T-helper 2 cell treated with Interferon-gamma antibody and Interleukin-4, amounts not matched to agents 100 ng/mL and 5 ng/mL, for 36 hours (primary cell): ENCODE measurements around the gene WDHD1. TPM values are rescaled to one million over a fixed set of nuclear protein-coding genes. Genes with fewer than 3 reads are reported as not detected.
"Not testable (repeated sequence)": the region's sequence is repeated elsewhere in the genome, so short reads cannot be mapped to it uniquely, and the experiment has no call there.

Experiments used
- intact Hi-C: fragments of 100-400 bp; cut with micrococcal nuclease; formaldehyde crosslinking; loops from one replicate; pipeline ENCODE4 v1.15.1; 2023
- total RNA-seq: library from RNA; stranded (reverse); gene quantifications from 2 replicates; pipeline ENCODE4 v1.2.3, GENCODE V29; 2022

The WDHD1 gene
- total RNA-seq, 1 donor from 2014 or later, result 43.2 TPM

- intact Hi-C loops, result no loop called here
These were observed 107.6 kb downstream of the WDHD1 start for GRCh38 chr14:54919330-54919729.

GRCh38 chr14:54918427-54918826 is 108.5 kb downstream of the WDHD1 start:
- intact Hi-C loops, result no loop called here

- intact Hi-C loops, result no loop called here
These were observed 110.8 kb downstream of the WDHD1 start for GRCh38 chr14:54916101-54916500.

GRCh38 chr14:54909817-54910558 is 116.9 kb downstream of the WDHD1 start:
- intact Hi-C loops, result loop anchor here (10.0 kb wide), 2 partner anchors 515 to 1805 kb away; partner anchors contain the start of gene CDKN3

GRCh38 chr14:54908973-54909372 is 117.9 kb downstream of the WDHD1 start:
- intact Hi-C loops, result loop anchor here (10.0 kb wide), 2 partner anchors 514 to 1804 kb away; partner anchors contain the start of gene CDKN3

GRCh38 chr14:54908190-54908589 is 118.7 kb downstream of the WDHD1 start:
- intact Hi-C loops, result loop anchor here (10.0 kb wide), 2 partner anchors 513 to 1803 kb away; partner anchors contain the start of gene CDKN3

- intact Hi-C loops, result loop anchor here (10.0 kb wide), 2 partner anchors 511 to 1801 kb away; partner anchors contain the start of gene CDKN3
These were observed 120.8 kb downstream of the WDHD1 start for GRCh38 chr14:54906075-54906474.

GRCh38 chr14:54902521-54903420 is 124.1 kb downstream of the WDHD1 start, which contains the start of gene GCH1:
Gene GCH1, minus strand, starts transcription at chr14:54902826. Its CDS starts 163 bp downstream, at chr14:54902663.
- intact Hi-C loops, result loop anchor here (1.0 to 10.0 kb wide), 11 partner anchors 9 to 1798 kb away; partner anchors contain the start of genes CDKN3, CGRRF1, MAPK1IP1L and SOCS4

- intact Hi-C loops, result loop anchor here (1.0 to 10.0 kb wide), 10 partner anchors 9 to 1797 kb away; partner anchors contain the start of genes CDKN3, CGRRF1, MAPK1IP1L and SOCS4
These were observed 124.8 kb downstream of the WDHD1 start for GRCh38 chr14:54902143-54902520.

GRCh38 chr14:54901380-54902142 is 125.3 kb downstream of the WDHD1 start:
- intact Hi-C loops, result loop anchor here (1.0 to 10.0 kb wide), 10 partner anchors 8 to 1797 kb away; partner anchors contain the start of genes CDKN3, CGRRF1, MAPK1IP1L and SOCS4

GRCh38 chr14:54899573-54899972 is 127.3 kb downstream of the WDHD1 start:
- intact Hi-C loops, result no loop called here

- intact Hi-C loops, result not testable (repeated sequence)
These were observed 128.9 kb downstream of the WDHD1 start for GRCh38 chr14:54897809-54898555.

GRCh38 chr14:54895683-54896082 is 131.2 kb downstream of the WDHD1 start:
- intact Hi-C loops, result no loop called here

GRCh38 chr14:54894995-54895394 is 131.9 kb downstream of the WDHD1 start:
- intact Hi-C loops, result loop anchor here (5.0 kb wide), 1 partner anchor 88 kb away; no protein-coding TSS in a partner anchor

- intact Hi-C loops, result loop anchor here (1.0 to 5.0 kb wide), 2 partner anchors 9 to 86 kb away; partner anchors contain the start of gene GCH1
These were observed 133.6 kb downstream of the WDHD1 start for GRCh38 chr14:54893151-54893760.

GRCh38 chr14:54891471-54892245 is 135.2 kb downstream of the WDHD1 start:
- intact Hi-C loops, result loop anchor here (5.0 kb wide), 1 partner anchor 84 kb away; no protein-coding TSS in a partner anchor

- intact Hi-C loops, result loop anchor here (5.0 kb wide), 1 partner anchor 83 kb away; no protein-coding TSS in a partner anchor
These were observed 136.1 kb downstream of the WDHD1 start for GRCh38 chr14:54890788-54891187.

GRCh38 chr14:54889919-54890318 is 137.0 kb downstream of the WDHD1 start:
- intact Hi-C loops, result loop anchor here (5.0 kb wide), 1 partner anchor 83 kb away; no protein-coding TSS in a partner anchor
